ENCODE measurements around the gene SORCS1. TPM values are rescaled to one million over a fixed set of nuclear protein-coding genes. Genes with fewer than 3 reads are reported as not detected.

The SORCS1 gene
- total RNA-seq, 1 donor from 2014 or later, result 11.1 TPM

DNA sequence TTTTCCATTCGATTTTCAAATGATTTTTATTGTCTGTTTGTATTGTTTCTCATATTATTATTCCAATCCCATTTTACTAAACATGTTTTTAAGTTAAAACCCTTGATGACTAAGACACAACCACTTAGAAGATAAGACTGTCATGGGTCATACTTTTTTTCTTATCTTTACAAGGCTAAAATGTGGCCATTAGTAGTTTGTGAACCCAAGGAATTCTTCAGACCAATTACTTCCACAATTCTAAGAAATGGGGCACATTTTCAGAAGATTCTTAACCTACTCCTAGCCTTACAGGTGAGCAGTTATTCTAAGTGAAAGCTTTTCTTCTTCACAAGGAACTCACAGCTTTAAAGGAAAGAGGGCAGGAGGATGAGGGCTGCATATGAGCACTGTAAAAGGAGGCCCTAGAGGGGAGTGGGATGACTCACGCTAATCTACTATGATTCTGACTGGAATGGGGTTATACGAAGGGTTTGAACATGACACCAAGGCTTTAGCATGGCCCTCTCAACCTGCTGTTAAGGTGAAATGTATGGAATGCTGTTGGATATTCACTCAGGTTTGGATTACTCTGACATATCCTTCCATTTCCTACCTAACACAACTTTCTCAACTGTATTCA is 81.0 kb downstream of the SORCS1 start:
- no peak overlapping the region for H2AFZ ChIP-seq (replicated peaks)
- H4K20me1 ChIP-seq (ENCODE audit: low read depth), result no peaks in the 10 kb centered on the region
- peaks cover 12% of the 10 kb centered on the region for H3F3A ChIP-seq (ENCODE audit: low read depth)
- no peaks in the 10 kb centered on the region for H3K9me3 ChIP-seq (ENCODE audit: low read depth)
- no peak overlapping the region for H3K4me3 Mint-ChIP-seq
- no peaks in the 10 kb centered on the region for H3K36me3 Mint-ChIP-seq
- H3K4me3 ChIP-seq, result no peak overlapping the region
- H3K4me2 ChIP-seq, result no peak overlapping the region
- H3K4me1 Mint-ChIP-seq, result peaks cover 10% of the 10 kb centered on the region
- H3K9me3 Mint-ChIP-seq, result peaks cover 3% of the 10 kb centered on the region
- no peak overlapping the region for H3K9ac ChIP-seq
- H3K27ac Mint-ChIP-seq, result no peak overlapping the region
- TF ChIP-seq, protein P1, sequence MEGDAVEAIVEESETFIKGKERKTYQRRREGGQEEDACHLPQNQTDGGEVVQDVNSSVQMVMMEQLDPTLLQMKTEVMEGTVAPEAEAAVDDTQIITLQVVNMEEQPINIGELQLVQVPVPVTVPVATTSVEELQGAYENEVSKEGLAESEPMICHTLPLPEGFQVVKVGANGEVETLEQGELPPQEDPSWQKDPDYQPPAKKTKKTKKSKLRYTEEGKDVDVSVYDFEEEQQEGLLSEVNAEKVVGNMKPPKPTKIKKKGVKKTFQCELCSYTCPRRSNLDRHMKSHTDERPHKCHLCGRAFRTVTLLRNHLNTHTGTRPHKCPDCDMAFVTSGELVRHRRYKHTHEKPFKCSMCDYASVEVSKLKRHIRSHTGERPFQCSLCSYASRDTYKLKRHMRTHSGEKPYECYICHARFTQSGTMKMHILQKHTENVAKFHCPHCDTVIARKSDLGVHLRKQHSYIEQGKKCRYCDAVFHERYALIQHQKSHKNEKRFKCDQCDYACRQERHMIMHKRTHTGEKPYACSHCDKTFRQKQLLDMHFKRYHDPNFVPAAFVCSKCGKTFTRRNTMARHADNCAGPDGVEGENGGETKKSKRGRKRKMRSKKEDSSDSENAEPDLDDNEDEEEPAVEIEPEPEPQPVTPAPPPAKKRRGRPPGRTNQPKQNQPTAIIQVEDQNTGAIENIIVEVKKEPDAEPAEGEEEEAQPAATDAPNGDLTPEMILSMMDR (IDR thresholded peaks at IDR 0.05), result no peak
- TF ChIP-seq EZH2phosphoT487 (IDR thresholded peaks at IDR 0.05) (no peak), EZH2 (IDR thresholded peaks at IDR 0.05) (no peak)
- no peak for DNase-seq (ENCODE audit: low spot score)
- H3K79me2 ChIP-seq (ENCODE audit: low read depth), result no peaks in the 10 kb centered on the region
- H3K27me3 Mint-ChIP-seq (ENCODE audit: insufficient read depth, low read depth), result peaks cover 2% of the 10 kb centered on the region
- no peaks in the 10 kb centered on the region for H3K27me3 ChIP-seq
- no peak overlapping the region for H3K27ac ChIP-seq
- H3K4me1 ChIP-seq, result peaks cover 37% of the 10 kb centered on the region
- H3K36me3 ChIP-seq, result no peaks in the 10 kb centered on the region

GRCh38 chr10:107081644-107082043 is 82.9 kb downstream of the SORCS1 start:
- Histone ChIP-seq H3K9ac (no peak overlapping the region), H3K79me2 (ENCODE audit: low read depth) (no peaks in the 10 kb centered on the region), H3K4me3 (no peak overlapping the region), H3F3A (ENCODE audit: low read depth) (peaks cover 12% of the 10 kb centered on the region), H3K27me3 (no peaks in the 10 kb centered on the region), H3K36me3 (no peaks in the 10 kb centered on the region), H4K20me1 (ENCODE audit: low read depth) (no peaks in the 10 kb centered on the region), H2AFZ (replicated peaks) (no peak overlapping the region), H3K4me2 (peak overlapping the region; percentile 29), H3K4me1 (peaks cover 37% of the 10 kb centered on the region), H3K9me3 (ENCODE audit: low read depth) (no peaks in the 10 kb centered on the region), H3K27ac (no peak overlapping the region)
- Mint-ChIP-seq H3K27ac (no peak overlapping the region), H3K27me3 (ENCODE audit: insufficient read depth, low read depth) (no peaks in the 10 kb centered on the region), H3K9me3 (no peaks in the 10 kb centered on the region), H3K36me3 (no peaks in the 10 kb centered on the region), H3K4me1 (peaks cover 10% of the 10 kb centered on the region), H3K4me3 (no peak overlapping the region)
- TF ChIP-seq, protein P1 (IDR thresholded peaks at IDR 0.05), result no peak
- TF ChIP-seq EZH2phosphoT487 (IDR thresholded peaks at IDR 0.05) (no peak), EZH2 (IDR thresholded peaks at IDR 0.05) (no peak)
- no peak for DNase-seq (ENCODE audit: low spot score)

GRCh38 chr10:107075117-107075516 is 89.4 kb downstream of the SORCS1 start:
- H3K27ac ChIP-seq, result no peak overlapping the region
- no peaks in the 10 kb centered on the region for H4K20me1 ChIP-seq (ENCODE audit: low read depth)
- H3K4me1 ChIP-seq, result peaks cover 24% of the 10 kb centered on the region
- H3K4me3 Mint-ChIP-seq, result no peak overlapping the region
- no peaks in the 10 kb centered on the region for H3F3A ChIP-seq (ENCODE audit: low read depth)
- no peaks in the 10 kb centered on the region for H3K9me3 ChIP-seq (ENCODE audit: low read depth)
- no peaks in the 10 kb centered on the region for H3K36me3 ChIP-seq
- no peak overlapping the region for H3K4me2 ChIP-seq
- H3K27ac Mint-ChIP-seq, result no peak overlapping the region
- no peak for DNase-seq (ENCODE audit: low spot score)
- TF ChIP-seq EZH2phosphoT487 (IDR thresholded peaks at IDR 0.05) (no peak), EZH2 (IDR thresholded peaks at IDR 0.05) (no peak)
- TF ChIP-seq, protein P1 (IDR thresholded peaks at IDR 0.05), result no peak
- H2AFZ ChIP-seq (replicated peaks), result no peak overlapping the region
- H3K9ac ChIP-seq, result no peak overlapping the region
- H3K79me2 ChIP-seq (ENCODE audit: low read depth), result no peaks in the 10 kb centered on the region
- H3K4me3 ChIP-seq, result no peak overlapping the region
- H3K4me1 Mint-ChIP-seq, result peaks cover 15% of the 10 kb centered on the region
- H3K27me3 Mint-ChIP-seq (ENCODE audit: insufficient read depth, low read depth), result no peaks in the 10 kb centered on the region
- no peaks in the 10 kb centered on the region for H3K36me3 Mint-ChIP-seq
- no peaks in the 10 kb centered on the region for H3K9me3 Mint-ChIP-seq
- H3K27me3 ChIP-seq, result no peaks in the 10 kb centered on the region

Data from neural progenitor cell (in vitro differentiated cells).